H1 (cell line): Measurements from ENCODE around the gene LTA.

Source experiments
- GTF2F1 ChIP-seq: IDR thresholded peaks from 2 replicates; pipeline ENCODE4 v1.6.1; 2012; ENCODE audit warnings: low read depth, low read length, improper control_type of control experiment, borderline replicate concordance
- PHF8 ChIP-seq: fragments of 200-600 bp; sonication (generic); conservative IDR thresholded peaks from 2 replicates; pipeline ENCODE4 v1.7.1; 2012; ENCODE audit warnings: low read depth, mild to moderate bottlenecking, inconsistent platforms, low read length, moderate library complexity
- TF ChIP-seq, protein P1 (sequence below), 3 experiments: IDR thresholded peaks; 1 replicate in 2 of 3; 2 replicates in 1 of 3; pipeline versions ENCODE4 v1.5.1 to v1.6.1; 2011; ENCODE audit warnings: low read length in 3 of 3, mild to moderate bottlenecking in 3 of 3, inconsistent platforms in 2 of 3, low read depth in 1 of 3, moderate library complexity in 1 of 3; ENCODE audit not compliant: insufficient read depth in 1 of 3; ENCODE audit errors: control extremely low read depth in 1 of 3

DNA sequence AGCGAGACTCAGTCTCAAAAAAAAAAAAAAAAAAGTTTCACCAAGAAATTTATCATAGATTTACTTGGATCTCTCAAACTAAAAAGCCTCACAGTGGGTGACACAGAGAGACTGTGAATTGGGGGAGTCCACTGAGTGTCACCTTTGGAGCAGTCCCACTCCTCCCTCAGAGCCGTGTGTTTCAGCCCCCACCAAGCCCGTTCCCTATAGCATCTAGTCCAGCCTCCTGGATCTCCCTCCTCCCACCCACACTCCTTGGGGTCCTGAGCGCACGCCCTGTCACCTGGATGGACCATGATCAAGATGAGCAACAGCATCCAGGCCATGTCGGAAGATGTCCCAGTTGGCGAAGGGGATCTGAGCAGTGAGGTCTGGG lies 20.3 kb downstream of the LTA start:
- TF ChIP-seq, protein P1, sequence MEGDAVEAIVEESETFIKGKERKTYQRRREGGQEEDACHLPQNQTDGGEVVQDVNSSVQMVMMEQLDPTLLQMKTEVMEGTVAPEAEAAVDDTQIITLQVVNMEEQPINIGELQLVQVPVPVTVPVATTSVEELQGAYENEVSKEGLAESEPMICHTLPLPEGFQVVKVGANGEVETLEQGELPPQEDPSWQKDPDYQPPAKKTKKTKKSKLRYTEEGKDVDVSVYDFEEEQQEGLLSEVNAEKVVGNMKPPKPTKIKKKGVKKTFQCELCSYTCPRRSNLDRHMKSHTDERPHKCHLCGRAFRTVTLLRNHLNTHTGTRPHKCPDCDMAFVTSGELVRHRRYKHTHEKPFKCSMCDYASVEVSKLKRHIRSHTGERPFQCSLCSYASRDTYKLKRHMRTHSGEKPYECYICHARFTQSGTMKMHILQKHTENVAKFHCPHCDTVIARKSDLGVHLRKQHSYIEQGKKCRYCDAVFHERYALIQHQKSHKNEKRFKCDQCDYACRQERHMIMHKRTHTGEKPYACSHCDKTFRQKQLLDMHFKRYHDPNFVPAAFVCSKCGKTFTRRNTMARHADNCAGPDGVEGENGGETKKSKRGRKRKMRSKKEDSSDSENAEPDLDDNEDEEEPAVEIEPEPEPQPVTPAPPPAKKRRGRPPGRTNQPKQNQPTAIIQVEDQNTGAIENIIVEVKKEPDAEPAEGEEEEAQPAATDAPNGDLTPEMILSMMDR (IDR thresholded peaks at IDR 0.05; ENCODE audit: control extremely low read depth in 1 of 3, insufficient read depth in 1 of 3, low read depth in 1 of 3, low read length in 3 of 3), result no peak
- TF ChIP-seq GTF2F1 (no peak), PHF8 (no peak)
